Upper lobe of right lung (tissue), 1 donor: ENCODE results near the gene LPCAT1. TPM values are rescaled to one million over a fixed set of nuclear protein-coding genes. Genes with fewer than 3 reads are reported as not detected.
"Not testable (repeated sequence)": the region's sequence is repeated elsewhere in the genome, so short reads cannot be mapped to it uniquely, and the experiment has no call there.

Experiments used
- ATAC-seq: fragments of 200-7000 bp; cut with Tn5 transposase; one replicate; pipeline ENCODE4 v1.9.1; 2020; ENCODE audit warnings: mild to moderate bottlenecking, moderate library complexity
- DNase-seq: peaks from one replicate; pipeline ENCODE4 v3.0.0-alpha.2; 2020
- H3K27ac ChIP-seq: fragments of 200-600 bp; one replicate; pipeline ENCODE4 v1.8.0; 2022
- H3K27me3 ChIP-seq: fragments of 200-600 bp; one replicate; pipeline ENCODE4 v1.8.0; 2022; ENCODE audit warnings: mild to moderate bottlenecking
- H3K36me3 ChIP-seq: fragments of 200-600 bp; one replicate; pipeline ENCODE4 v1.8.0; 2022
- H3K4me1 ChIP-seq: fragments of 200-600 bp; one replicate; pipeline ENCODE4 v1.8.0; 2022
- H3K4me3 ChIP-seq: fragments of 200-600 bp; one replicate; pipeline ENCODE4 v1.8.0; 2022; ENCODE audit warnings: mild to moderate bottlenecking
- H3K9me3 ChIP-seq: fragments of 200-600 bp; one replicate; pipeline ENCODE4 v1.8.0; 2022
- CTCF ChIP-seq: fragments of 200-600 bp; IDR thresholded peaks from one replicate; pipeline ENCODE4 v1.8.0; 2022; ENCODE audit warnings: antibody characterized with exemption
- intact Hi-C: fragments of 100-400 bp; cut with DNase I; formaldehyde crosslinking; loops from one replicate; pipeline ENCODE4 v1.11.0; 2022
- total RNA-seq: library from RNA; stranded (reverse); fragmentation: NEBNext Ultra II Directional; extraction: Animal tissue kit (Norgen Biotek cat#: 25700); gene quantifications from one replicate; pipeline ENCODE4 v1.2.1, GENCODE V29; 2021
- donor health status: DM: no; HTN: yes; CAD: no; lungs with severe emphysema.

The LPCAT1 gene
- total RNA-seq, 1 donor from 2014 or later, result 690 TPM

GRCh38 chr5:1477341-1477740 is 46.4 kb downstream of the LPCAT1 start:
- peak; percentile 64 for ATAC-seq

GRCh38 chr5:1476967-1477310 is 46.8 kb downstream of the LPCAT1 start:
- intact Hi-C loops, result no loop called here
- no peak for TF ChIP-seq CTCF
- no peaks in the 10 kb centered on the region for H3K9me3 ChIP-seq
- peaks cover 66% of the 10 kb centered on the region for H3K36me3 ChIP-seq
- no peak overlapping the region for H3K4me3 ChIP-seq
- DNase-seq (peak; percentile 55), ATAC-seq (no peak)
- peaks cover 4% of the 10 kb centered on the region for H3K4me1 ChIP-seq
- no peak overlapping the region for H3K27ac ChIP-seq
- no peaks in the 10 kb centered on the region for H3K27me3 ChIP-seq

More at GRCh38 chr5:1477341-1477740, 46.4 kb downstream of the LPCAT1 start:
- Histone ChIP-seq H3K36me3 (peaks cover 66% of the 10 kb centered on the region), H3K4me1 (peaks cover 4% of the 10 kb centered on the region), H3K9me3 (no peaks in the 10 kb centered on the region), H3K4me3 (no peak overlapping the region), H3K27ac (no peak overlapping the region), H3K27me3 (no peaks in the 10 kb centered on the region)
- TF ChIP-seq CTCF, result no peak
- intact Hi-C loops, result no loop called here
- peak; percentile 74 for DNase-seq

DNA sequence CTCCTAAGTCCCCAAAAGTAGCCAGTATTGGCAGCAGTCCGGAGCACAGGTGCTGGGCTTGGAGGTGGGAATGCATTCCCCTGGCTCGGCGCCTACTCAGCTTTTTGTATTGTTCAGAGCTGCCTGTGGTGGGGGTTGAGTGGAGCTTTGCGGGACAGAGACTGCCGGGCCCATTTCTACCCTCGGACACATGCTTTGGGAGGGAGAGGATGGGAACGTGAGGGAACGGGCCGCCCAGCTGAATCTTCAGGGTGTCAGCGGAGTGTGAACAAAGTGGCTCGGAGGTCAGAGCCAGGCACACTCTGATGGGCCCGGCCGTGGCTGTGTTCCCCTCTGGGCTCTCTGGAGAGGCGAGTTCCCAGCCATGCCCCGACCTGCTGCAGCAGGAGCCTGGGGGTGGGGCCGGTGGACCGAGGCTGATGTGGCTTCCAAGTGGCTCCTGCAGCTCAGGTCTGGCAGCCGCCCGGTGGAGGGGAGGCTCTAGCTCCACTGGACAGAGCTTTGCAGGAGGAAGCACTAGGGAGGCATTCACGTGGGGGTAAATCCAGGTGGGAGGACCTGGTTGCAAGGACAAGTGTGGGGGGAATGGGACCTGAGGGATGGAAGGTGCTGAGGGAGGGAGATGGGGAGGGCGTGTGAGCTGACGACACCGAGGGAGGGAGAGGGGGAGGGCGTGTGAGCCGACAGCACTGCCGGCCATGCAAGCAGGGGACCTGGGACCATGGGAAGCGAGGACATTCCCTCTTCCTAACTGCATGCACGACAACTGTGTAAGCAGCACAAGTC is 47.4 kb downstream of the LPCAT1 start:
- H3K27ac ChIP-seq, result no peak overlapping the region
- no peaks in the 10 kb centered on the region for H3K9me3 ChIP-seq
- H3K4me1 ChIP-seq, result peaks cover 4% of the 10 kb centered on the region
- H3K36me3 ChIP-seq, result peaks cover 67% of the 10 kb centered on the region
- no peak overlapping the region for H3K4me3 ChIP-seq
- peak; percentile 1 for ATAC-seq
- no peaks in the 10 kb centered on the region for H3K27me3 ChIP-seq
- intact Hi-C loops, result no loop called here
- peak; percentile 67 for DNase-seq
- TF ChIP-seq CTCF, result no peak

DNA sequence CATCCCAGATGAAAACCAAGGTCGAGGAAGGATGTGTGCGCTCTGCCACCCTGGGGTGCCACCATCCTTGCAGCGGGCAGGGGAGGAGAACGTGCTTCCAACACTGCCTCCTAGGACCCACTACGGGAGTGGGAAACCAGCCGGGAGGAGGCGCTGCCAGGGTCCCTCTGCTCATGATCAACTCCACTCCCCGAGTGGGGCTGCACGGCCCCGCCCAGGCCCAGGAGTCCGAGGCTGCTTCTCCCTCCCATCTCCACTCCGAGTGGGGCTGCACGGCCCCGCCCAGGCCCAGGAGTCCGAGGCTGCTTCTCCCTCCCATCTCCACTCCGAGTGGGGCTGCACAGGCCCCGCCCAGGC is 48.2 kb downstream of the LPCAT1 start:
- intact Hi-C loops, H3K27ac ChIP-seq, ATAC-seq, H3K27me3 ChIP-seq, H3K9me3 ChIP-seq, H3K4me1 ChIP-seq, H3K4me3 ChIP-seq: not testable (repeated sequence)
- DNase-seq, result peak; percentile 61
- H3K36me3 ChIP-seq, result peaks cover 72% of the 10 kb centered on the region

DNA sequence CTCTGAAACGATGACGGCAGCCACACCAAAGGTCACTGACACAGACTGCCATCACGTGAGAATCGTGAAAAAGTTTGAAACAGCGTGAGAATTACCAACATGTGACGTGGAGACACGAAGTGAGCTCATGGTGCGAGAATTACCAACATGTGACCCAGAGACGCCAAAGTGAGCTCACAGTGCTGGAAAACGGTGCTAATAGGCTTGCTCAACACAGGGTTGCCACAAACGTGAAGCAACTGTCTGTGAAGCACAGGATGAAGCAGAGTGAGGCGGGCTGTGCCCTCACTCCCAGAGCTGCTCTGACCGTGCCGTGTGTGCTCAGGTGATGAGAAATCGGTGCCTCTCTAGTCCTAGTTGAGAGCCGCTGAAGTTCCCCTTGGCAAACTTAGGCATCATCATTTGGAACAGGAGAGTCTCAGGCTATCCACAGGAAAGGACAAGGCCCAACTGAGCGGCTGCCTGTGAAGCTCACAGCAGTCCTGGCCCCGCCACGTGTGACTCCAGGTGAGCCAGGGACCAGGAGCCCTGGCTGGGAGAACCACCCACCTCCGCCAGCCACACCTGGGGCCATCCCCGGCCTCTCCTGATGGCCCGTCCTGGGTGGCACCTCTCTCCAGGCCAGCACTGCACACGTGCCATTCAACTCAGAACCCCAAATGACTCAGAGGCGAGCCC is 48.8 kb downstream of the LPCAT1 start:
- Histone ChIP-seq H3K36me3 (peaks cover 73% of the 10 kb centered on the region), H3K27ac (no peak overlapping the region), H3K9me3 (no peaks in the 10 kb centered on the region), H3K27me3 (no peaks in the 10 kb centered on the region), H3K4me3 (no peak overlapping the region), H3K4me1 (peaks cover 4% of the 10 kb centered on the region)
- intact Hi-C loops, result no loop called here
- peak; percentile 49 for DNase-seq
- no peak for ATAC-seq
- no peak for TF ChIP-seq CTCF

- DNase-seq, result peak; percentile 52
- H3K27me3 ChIP-seq, result no peaks in the 10 kb centered on the region
- H3K4me3 ChIP-seq, result no peak overlapping the region
- H3K4me1 ChIP-seq, result peaks cover 2% of the 10 kb centered on the region
- no peak overlapping the region for H3K27ac ChIP-seq
- peaks cover 77% of the 10 kb centered on the region for H3K36me3 ChIP-seq
- intact Hi-C loops, result no loop called here
- no peak for TF ChIP-seq CTCF
- no peak for ATAC-seq
- H3K9me3 ChIP-seq, result no peaks in the 10 kb centered on the region
Measured at GRCh38 chr5:1474183-1474839, 49.4 kb downstream of the LPCAT1 start.
